NCI-H1092 treated with DMSO at 0.1 percent for 48 hours (cell line): ENCODE measurements around the gene ZNF761.
"Not testable (repeated sequence)": the region's sequence is repeated elsewhere in the genome, so short reads cannot be mapped to it uniquely, and the experiment has no call there.

Source experiments
- DNase-seq: peaks from one replicate; lab custom pipeline; 2025; lab: John Stamatoyannopoulos, UW

Gene ZNF761

GRCh38 chr19:53460131-53460721 lies 28.4 kb downstream of the ZNF761 start:
- DNase-seq, result not testable (repeated sequence)

GRCh38 chr19:53461866-53462265 lies 30.1 kb downstream of the ZNF761 start:
- no peak for DNase-seq

GRCh38 chr19:53462861-53463260 lies 31.1 kb downstream of the ZNF761 start:
- DNase-seq, result no peak

- DNase-seq, result no peak
Measured at GRCh38 chr19:53463263-53463662, 31.5 kb downstream of the ZNF761 start.

GRCh38 chr19:53466726-53467484 lies 35.1 kb downstream of the ZNF761 start:
- no peak for DNase-seq

GRCh38 chr19:53467485-53468262 lies 35.9 kb downstream of the ZNF761 start, which contains the start of gene ZNF813:
Gene ZNF813 (plus strand): TSS chr19:53467733. CDS start chr19:53483823, 16,090 bp downstream.
- DNase-seq, result peak; percentile 46

GRCh38 chr19:53468628-53469027 lies 36.8 kb downstream of the ZNF761 start:
- not testable (repeated sequence) for DNase-seq

- no peak for DNase-seq
Measured at GRCh38 chr19:53471916-53472315, 40.1 kb downstream of the ZNF761 start.

GRCh38 chr19:53474832-53475231 lies 43.0 kb downstream of the ZNF761 start:
- DNase-seq, result not testable (repeated sequence)

GRCh38 chr19:53475470-53475869 lies 43.7 kb downstream of the ZNF761 start:
- not testable (repeated sequence) for DNase-seq

GRCh38 chr19:53483751-53484150 lies 52.0 kb downstream of the ZNF761 start:
- not testable (repeated sequence) for DNase-seq

GRCh38 chr19:53485046-53486004 lies 53.5 kb downstream of the ZNF761 start:
- no peak for DNase-seq

GRCh38 chr19:53492153-53492552 lies 60.4 kb downstream of the ZNF761 start:
- DNase-seq, result no peak

- peak; percentile 4 for DNase-seq
Measured at GRCh38 chr19:53497311-53498023, 65.7 kb downstream of the ZNF761 start.

- DNase-seq, result not testable (repeated sequence)
Measured at GRCh38 chr19:53498024-53498395, 66.2 kb downstream of the ZNF761 start.

- not testable (repeated sequence) for DNase-seq
Measured at GRCh38 chr19:53503151-53503550, 71.4 kb downstream of the ZNF761 start.

- not testable (repeated sequence) for DNase-seq
Measured at GRCh38 chr19:53503671-53504364, 72.0 kb downstream of the ZNF761 start.

- not testable (repeated sequence) for DNase-seq
Measured at GRCh38 chr19:53504365-53504703, 72.5 kb downstream of the ZNF761 start.

GRCh38 chr19:53504885-53505284 lies 73.1 kb downstream of the ZNF761 start:
- DNase-seq, result no peak

- no peak for DNase-seq
Measured at GRCh38 chr19:53506728-53507127, 74.9 kb downstream of the ZNF761 start.
